LNCaP clone FGC (cell line): ENCODE data around the gene GLYR1.
A peak's percentile ranks its signal among the peaks of the same experiment; 100 is the strongest.

Source experiments
- DNase-seq: peaks from one replicate; pipeline ENCODE4 v3.0.0-alpha.2; 2011; ENCODE audit warnings: low read depth
- H3K4me3 ChIP-seq: 2 replicates; pipeline ENCODE4 v1.5.1; 2011; ENCODE audit warnings: mild to moderate bottlenecking, low read depth, low read length, control low read depth
- TF ChIP-seq, protein P1 (sequence below): IDR thresholded peaks from 2 replicates; pipeline ENCODE4 v1.5.1; 2012; ENCODE audit warnings: mild to moderate bottlenecking; ENCODE audit not compliant: control insufficient read depth, insufficient read depth; ENCODE audit errors: extremely low read depth

The GLYR1 gene

DNA sequence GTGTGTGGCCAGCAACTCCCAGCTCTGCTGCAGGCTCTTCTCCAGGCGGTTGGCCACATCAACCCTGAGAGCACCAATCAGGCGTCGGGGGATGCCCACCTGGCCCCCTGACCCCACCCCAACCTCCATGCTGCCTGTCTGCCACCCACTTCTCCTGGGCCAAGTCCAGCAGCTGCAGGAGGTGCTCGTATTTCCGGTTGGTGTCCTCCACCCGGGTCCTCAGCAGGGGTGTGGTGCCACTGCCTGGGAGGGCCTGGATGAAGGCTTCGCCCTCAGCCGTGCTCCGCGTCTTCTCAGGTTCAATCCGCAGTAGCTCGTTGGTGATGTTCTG lies 44.8 kb upstream of the GLYR1 start:
- no peak overlapping the region for H3K4me3 ChIP-seq
- TF ChIP-seq, protein P1, sequence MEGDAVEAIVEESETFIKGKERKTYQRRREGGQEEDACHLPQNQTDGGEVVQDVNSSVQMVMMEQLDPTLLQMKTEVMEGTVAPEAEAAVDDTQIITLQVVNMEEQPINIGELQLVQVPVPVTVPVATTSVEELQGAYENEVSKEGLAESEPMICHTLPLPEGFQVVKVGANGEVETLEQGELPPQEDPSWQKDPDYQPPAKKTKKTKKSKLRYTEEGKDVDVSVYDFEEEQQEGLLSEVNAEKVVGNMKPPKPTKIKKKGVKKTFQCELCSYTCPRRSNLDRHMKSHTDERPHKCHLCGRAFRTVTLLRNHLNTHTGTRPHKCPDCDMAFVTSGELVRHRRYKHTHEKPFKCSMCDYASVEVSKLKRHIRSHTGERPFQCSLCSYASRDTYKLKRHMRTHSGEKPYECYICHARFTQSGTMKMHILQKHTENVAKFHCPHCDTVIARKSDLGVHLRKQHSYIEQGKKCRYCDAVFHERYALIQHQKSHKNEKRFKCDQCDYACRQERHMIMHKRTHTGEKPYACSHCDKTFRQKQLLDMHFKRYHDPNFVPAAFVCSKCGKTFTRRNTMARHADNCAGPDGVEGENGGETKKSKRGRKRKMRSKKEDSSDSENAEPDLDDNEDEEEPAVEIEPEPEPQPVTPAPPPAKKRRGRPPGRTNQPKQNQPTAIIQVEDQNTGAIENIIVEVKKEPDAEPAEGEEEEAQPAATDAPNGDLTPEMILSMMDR = no peak
- DNase-seq = no peak

DNA sequence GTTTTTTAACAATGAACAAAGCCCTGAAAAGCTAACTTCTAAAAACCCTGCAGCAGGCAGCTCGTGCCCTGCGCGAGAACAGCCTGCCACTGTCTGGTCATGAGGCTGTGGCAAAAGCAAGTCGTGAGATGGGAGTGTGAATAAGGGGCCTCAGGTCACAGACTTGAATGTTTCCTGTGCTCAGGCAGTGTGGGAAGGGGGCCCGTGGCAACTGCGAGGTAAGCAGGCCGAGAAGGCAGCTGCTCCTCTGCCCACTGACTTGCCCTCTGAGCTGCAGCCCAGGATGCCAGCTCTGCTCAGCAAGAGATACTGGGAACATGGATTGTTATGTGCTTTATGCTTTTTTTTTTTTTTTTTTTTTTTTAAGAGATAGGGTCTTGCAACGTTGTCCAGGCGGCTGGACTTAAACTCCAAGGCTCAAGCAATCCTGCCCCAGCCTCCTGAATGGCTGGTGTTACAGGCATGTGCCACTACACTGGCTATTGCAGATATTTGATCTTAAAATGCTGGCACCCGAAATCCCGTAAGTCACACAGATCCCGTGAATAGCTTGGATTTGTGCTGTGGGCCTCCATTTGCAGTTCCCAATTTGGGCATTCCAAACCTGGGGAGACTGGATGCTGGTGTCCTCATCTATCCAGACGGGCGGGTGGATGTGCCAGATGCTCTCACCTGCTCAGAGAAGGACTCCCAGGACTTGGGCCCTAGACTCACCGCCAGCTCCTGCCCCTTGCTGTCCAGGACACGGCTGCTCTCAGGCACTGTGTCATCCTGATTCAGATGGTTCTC lies 44.2 kb upstream of the GLYR1 start:
- DNase-seq = no peak
- no peak overlapping the region for H3K4me3 ChIP-seq
- TF ChIP-seq, protein P1 = no peak

DNA sequence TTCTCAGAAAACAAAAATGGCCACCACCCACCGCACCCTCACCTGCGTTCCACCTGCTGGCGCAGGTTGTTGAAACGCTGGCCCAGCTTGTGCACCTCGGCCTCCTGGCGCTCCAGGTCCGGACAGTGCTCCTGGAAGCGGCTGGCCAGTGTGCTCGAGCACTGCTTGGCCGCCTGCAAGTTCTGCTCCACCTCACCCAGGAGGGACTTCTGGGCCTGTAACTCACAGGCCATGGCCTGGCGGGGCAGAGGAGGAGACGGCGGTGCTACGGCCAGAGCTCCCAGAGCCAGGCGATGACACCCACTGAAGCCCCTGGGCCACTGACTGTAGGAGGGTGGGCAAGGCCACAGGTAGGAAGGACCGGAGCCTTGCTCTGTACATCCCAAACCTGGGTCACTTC lies 43.6 kb upstream of the GLYR1 start:
- H3K4me3 ChIP-seq = no peak overlapping the region
- TF ChIP-seq, protein P1 = no peak
- DNase-seq = no peak

DNA sequence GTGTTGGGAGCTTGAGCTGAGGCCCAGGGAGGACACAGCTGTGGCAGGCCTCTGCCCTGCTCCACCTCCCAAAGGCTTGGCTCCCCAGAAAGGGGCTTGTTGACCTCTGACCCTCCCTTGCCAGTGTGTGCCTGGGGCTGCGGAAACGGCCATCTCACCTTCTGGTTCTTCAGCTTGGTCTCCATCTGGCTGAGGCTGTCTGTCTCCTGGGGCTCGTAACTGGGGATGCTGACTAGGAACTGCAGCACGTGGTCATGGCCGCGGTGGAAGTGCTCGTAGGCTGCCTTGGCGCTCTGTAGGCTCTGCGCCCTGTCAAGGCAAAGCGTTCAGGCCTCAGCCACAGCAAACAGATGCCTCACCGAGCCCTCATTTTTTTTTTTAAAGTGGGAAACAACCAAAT lies 42.9 kb upstream of the GLYR1 start:
- no peak overlapping the region for H3K4me3 ChIP-seq

DNA sequence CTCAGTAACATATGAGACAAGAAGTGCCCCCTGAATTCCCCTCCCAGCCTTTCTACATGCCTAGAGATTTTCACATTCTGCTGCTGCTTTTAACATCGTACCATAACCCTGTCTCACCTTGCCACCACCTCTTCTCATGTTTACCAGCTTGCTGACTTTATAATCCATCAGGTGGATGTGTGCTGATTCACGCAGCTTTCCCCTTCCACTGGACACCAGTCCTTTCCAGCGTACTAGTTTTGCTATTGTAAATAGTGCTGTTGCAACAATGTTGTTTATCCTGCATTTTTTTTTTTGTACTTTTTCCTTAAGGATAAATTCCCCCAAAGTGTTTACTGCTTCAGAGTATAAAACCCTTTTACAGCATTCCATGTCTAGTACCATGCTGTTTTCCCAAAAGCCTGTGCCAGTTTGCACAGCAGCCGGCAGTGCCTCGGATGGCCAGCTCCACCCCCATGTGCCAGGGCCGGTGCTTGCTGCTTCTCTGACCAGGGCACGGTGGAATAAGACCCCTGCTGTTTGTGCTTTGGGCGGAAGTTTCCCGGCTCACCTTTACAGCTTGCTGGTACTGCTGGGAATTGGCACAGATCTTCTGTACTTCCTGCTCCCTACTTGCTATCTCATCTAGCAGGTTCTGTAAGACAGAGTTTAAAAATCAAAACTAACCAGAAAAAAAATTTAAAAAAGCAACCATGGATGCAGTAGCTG lies 41.5 kb upstream of the GLYR1 start:
- H3K4me3 ChIP-seq = peak overlapping the region; percentile 14; the same call in 1 of the 2 replicates
- TF ChIP-seq, protein P1 = no peak
- DNase-seq = peak; percentile 72

More for the DNA sequence above, 42.9 kb upstream of the GLYR1 start:
- TF ChIP-seq, protein P1 = no peak
- DNase-seq = no peak

DNA sequence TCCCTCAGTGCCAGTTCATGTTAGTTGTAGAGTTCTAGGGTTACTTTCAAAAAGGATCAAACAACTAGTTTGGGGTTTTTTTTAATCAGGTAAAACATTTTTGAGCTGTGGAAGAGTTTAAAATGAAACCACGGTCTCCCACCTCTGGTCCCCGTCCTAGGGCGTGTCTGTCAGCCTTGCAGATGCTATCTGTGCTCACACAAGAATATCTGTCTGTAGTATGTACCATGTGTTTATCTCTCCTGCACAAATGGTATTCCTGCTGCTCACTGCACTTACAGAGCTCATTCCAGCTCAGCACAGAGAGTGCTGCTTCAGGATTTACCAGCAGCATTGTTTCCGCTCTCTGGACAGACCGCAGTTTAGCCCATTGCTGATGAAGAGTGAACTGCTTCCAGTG lies 39.1 kb upstream of the GLYR1 start:
- TF ChIP-seq, protein P1 = no peak
- no peak for DNase-seq
- no peak overlapping the region for H3K4me3 ChIP-seq
